Osteocyte (in vitro differentiated cells): ENCODE results near the gene CRMP1. TPM values are rescaled to one million over a fixed set of nuclear protein-coding genes. Genes with fewer than 3 reads are reported as not detected.

ENCODE experiments used
- DNase-seq: peaks from one replicate; pipeline ENCODE4 v3.0.0; 2021; ENCODE audit warnings: mixed read lengths; ENCODE audit not compliant: unreplicated experiment; ENCODE audit errors: extremely low spot score
- H3K27ac Mint-ChIP-seq: one replicate; pipeline ENCODE4 v1.8.0; 2021; ENCODE audit warnings: mild to moderate bottlenecking, mixed read lengths; ENCODE audit not compliant: unreplicated experiment
- H3K27me3 Mint-ChIP-seq: one replicate; pipeline ENCODE4 v1.8.0; 2021; ENCODE audit warnings: mixed read lengths; ENCODE audit not compliant: unreplicated experiment
- H3K36me3 Mint-ChIP-seq: one replicate; pipeline ENCODE4 v1.8.0; 2021; ENCODE audit warnings: mixed read lengths; ENCODE audit not compliant: unreplicated experiment
- H3K4me1 Mint-ChIP-seq: one replicate; pipeline ENCODE4 v1.8.0; 2021; ENCODE audit warnings: mixed read lengths; ENCODE audit not compliant: unreplicated experiment
- H3K4me3 Mint-ChIP-seq: one replicate; pipeline ENCODE4 v1.8.0; 2021; ENCODE audit warnings: mild to moderate bottlenecking, moderate library complexity, mixed read lengths; ENCODE audit not compliant: unreplicated experiment
- H3K9me3 Mint-ChIP-seq: one replicate; pipeline ENCODE4 v1.8.0; 2021; ENCODE audit warnings: mixed read lengths; ENCODE audit not compliant: unreplicated experiment
- total RNA-seq: library from RNA; stranded (reverse); gene quantifications from 2 replicates; pipeline ENCODE4 v1.2.1, GENCODE V29; 2021
- TF ChIP-seq, protein P1 (sequence below): fragments of 200-600 bp; sonication (generic); IDR thresholded peaks from 2 replicates; pipeline ENCODE4 v1.5.0; 2021; ENCODE audit warnings: antibody characterized with exemption, mild to moderate bottlenecking, moderate library complexity

Gene CRMP1
- total RNA-seq, 1 donor from 2014 or later = 24.5 TPM

DNA sequence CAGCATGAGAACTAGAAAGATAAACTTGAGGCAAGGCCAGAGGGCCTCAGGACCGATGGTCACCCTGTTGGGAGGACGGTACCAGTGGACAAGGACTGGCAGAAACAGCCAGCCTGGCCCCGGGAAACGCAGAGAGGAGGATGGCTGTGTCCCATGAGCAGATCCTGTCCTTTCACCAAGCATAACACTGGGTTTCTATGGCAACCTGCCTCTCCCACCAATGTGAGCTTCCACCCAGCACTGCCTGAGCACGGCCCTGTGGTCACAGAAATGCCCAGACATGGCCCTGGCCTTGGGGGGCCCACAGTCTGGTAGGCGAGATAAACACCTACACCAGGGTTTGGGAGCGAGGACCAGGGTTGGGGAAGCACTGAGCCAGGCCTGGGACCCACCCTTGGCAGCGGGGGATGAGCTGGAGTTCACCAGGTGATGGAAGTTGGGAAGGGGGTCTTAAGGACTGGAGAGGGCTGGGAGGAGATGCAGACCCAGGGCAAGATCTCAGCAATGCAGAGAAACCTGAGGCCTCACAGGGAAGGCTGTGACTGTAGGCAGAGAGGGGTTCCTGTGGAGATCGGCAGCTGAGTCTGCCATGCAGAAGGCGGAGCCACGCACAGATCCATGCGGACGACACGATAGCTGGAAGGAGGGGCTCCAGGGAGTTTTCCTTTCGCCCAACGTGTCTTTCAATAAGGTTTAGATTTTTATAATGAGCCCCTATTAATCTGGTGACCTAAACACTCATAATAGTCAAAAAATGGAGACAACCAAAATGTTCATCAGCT lies 32.7 kb upstream of the CRMP1 start:
- DNase-seq = no peak
- Mint-ChIP-seq H3K36me3 (no peaks in the 10 kb centered on the region), H3K4me3 (no peak overlapping the region), H3K27ac (no peak overlapping the region), H3K27me3 (peaks cover 67% of the 10 kb centered on the region), H3K4me1 (no peaks in the 10 kb centered on the region), H3K9me3 (no peaks in the 10 kb centered on the region)
- TF ChIP-seq, protein P1, sequence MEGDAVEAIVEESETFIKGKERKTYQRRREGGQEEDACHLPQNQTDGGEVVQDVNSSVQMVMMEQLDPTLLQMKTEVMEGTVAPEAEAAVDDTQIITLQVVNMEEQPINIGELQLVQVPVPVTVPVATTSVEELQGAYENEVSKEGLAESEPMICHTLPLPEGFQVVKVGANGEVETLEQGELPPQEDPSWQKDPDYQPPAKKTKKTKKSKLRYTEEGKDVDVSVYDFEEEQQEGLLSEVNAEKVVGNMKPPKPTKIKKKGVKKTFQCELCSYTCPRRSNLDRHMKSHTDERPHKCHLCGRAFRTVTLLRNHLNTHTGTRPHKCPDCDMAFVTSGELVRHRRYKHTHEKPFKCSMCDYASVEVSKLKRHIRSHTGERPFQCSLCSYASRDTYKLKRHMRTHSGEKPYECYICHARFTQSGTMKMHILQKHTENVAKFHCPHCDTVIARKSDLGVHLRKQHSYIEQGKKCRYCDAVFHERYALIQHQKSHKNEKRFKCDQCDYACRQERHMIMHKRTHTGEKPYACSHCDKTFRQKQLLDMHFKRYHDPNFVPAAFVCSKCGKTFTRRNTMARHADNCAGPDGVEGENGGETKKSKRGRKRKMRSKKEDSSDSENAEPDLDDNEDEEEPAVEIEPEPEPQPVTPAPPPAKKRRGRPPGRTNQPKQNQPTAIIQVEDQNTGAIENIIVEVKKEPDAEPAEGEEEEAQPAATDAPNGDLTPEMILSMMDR = no peak

DNA sequence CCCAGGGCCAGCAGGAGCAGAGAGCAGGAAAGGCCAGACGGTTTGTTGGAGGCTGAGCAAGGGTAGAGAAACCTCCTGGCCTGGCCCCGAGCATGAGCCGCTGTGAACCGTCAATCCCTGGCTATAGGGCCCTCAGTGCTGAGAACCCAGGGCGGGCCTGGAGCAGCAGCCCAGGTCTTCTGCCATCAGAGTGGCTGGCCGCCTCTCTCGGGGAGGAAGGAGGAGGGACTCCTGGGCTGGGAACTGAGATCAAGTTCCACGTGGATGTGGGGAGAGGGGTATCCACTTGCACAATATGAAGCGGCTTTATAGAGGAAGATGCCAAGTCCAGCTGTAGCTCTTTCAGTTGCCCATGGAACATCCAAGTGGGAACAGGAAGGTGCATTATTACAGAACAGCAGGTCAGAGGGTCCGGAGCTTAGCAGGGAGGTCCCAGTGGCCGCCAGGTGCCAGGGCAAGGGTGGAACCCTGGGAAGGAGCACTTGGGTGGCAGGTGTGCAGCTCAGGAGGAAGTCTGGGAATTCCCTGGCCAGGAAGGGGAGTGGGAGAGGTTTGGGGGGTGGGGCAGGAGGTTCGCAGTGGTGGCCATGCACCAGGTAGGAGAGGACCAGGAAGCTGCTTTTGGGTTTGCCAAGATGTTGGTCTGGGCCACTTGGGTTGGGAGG lies 31.7 kb upstream of the CRMP1 start:
- Mint-ChIP-seq H3K4me1 (no peaks in the 10 kb centered on the region), H3K9me3 (no peaks in the 10 kb centered on the region), H3K36me3 (no peaks in the 10 kb centered on the region), H3K27me3 (peaks cover 61% of the 10 kb centered on the region), H3K4me3 (no peak overlapping the region), H3K27ac (no peak overlapping the region)
- no peak for DNase-seq
- TF ChIP-seq, protein P1 = no peak

DNA sequence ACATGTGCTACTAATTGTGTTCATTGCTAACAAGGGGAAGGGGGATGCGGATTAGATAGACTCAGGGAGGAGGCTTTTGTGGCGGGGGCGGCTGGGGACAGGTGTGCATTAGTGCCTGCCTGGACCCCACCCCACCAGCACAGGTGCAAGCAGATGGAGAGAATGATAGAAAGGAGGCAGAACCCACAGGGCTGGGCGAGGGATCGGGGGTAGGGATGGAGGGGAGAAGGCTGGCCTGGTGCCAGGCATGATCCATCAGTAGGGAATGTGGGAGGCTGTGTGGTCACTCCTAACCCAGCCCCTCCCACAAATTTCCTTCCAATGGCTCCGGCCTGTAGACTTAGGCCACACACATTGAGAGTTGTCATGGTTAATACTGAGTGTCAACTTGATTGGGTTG lies 30.5 kb upstream of the CRMP1 start:
- peaks cover 49% of the 10 kb centered on the region for H3K27me3 Mint-ChIP-seq
- H3K36me3 Mint-ChIP-seq = no peaks in the 10 kb centered on the region
- DNase-seq = no peak
- TF ChIP-seq, protein P1 = no peak
- H3K4me1 Mint-ChIP-seq = no peaks in the 10 kb centered on the region
- H3K4me3 Mint-ChIP-seq = no peak overlapping the region
- H3K9me3 Mint-ChIP-seq = no peaks in the 10 kb centered on the region
- no peak overlapping the region for H3K27ac Mint-ChIP-seq

DNA sequence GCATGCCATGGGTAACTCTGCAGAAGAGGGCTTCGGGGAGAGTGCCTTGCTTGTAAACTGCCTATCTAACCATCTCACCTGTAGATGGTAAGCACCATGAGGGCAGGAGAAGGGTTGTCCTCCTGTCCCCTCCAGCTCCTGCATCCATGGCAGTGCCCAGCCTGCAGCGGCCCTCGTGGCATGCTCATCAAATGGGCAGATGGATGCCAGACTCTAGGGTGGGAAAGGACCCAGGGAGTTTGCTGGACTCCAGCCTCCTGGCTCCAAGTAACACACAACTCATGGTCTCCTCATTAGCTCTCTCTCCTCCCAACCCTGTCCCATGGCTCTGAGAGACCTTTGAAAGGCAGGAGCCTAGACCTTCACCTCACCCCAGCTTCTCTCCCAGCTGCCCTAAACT lies 29.7 kb upstream of the CRMP1 start:
- H3K4me3 Mint-ChIP-seq = no peak overlapping the region
- DNase-seq = no peak
- H3K9me3 Mint-ChIP-seq = no peaks in the 10 kb centered on the region
- H3K27ac Mint-ChIP-seq = no peak overlapping the region
- TF ChIP-seq, protein P1 = no peak
- no peaks in the 10 kb centered on the region for H3K36me3 Mint-ChIP-seq
- H3K27me3 Mint-ChIP-seq = peaks cover 41% of the 10 kb centered on the region
- H3K4me1 Mint-ChIP-seq = no peaks in the 10 kb centered on the region

DNA sequence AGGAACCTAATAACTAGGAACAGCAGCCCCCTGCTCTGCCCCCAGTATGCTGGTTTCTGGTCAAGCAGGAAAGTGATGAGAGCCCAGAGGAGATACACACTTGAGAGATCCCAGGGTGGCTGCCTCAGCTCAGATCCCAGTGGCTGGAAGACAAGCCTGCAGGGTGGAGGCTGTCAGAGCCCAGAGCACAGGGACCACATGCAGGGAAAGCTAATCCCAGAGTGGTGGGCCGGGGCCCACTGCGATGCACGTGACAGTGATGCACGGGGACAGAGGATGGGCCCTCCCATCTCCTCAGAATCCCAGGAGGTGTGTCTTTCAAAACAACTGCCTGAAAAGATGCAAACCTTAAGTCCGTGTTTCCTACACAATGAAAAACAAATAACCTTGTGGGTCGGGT lies 29.1 kb upstream of the CRMP1 start:
- H3K27ac Mint-ChIP-seq = no peak overlapping the region
- no peaks in the 10 kb centered on the region for H3K4me1 Mint-ChIP-seq
- peaks cover 35% of the 10 kb centered on the region for H3K27me3 Mint-ChIP-seq
- no peaks in the 10 kb centered on the region for H3K36me3 Mint-ChIP-seq
- TF ChIP-seq, protein P1 = no peak
- no peak for DNase-seq
- H3K9me3 Mint-ChIP-seq = no peaks in the 10 kb centered on the region
- H3K4me3 Mint-ChIP-seq = no peak overlapping the region
